Testis (tissue), 5 donors: ENCODE data around the gene TAS2R20. TPM values are rescaled to one million over a fixed set of nuclear protein-coding genes. Genes with fewer than 3 reads are reported as not detected.
"Not testable (repeated sequence)": the region's sequence is repeated elsewhere in the genome, so short reads cannot be mapped to it uniquely, and the experiment has no call there.

Experiments used
- DNase-seq: peaks from one replicate; pipeline ENCODE4 v3.0.0-alpha.2; 2019
- H3K27ac ChIP-seq, 2 donors: fragments of 200-600 bp; sonication (generic); one replicate each; pipeline ENCODE4 v1.5.1; 2019
- H3K27me3 ChIP-seq: fragments of 200-600 bp; sonication (generic); one replicate; pipeline ENCODE4 v1.5.1; 2019
- H3K36me3 ChIP-seq: fragments of 200-600 bp; sonication (generic); one replicate; pipeline ENCODE4 v1.5.1; 2017; ENCODE audit warnings: low read depth; ENCODE audit errors: missing control alignments
- H3K4me1 ChIP-seq: fragments of 200-600 bp; sonication (generic); one replicate; pipeline ENCODE4 v1.5.1; 2019
- H3K4me3 ChIP-seq, 2 donors: fragments of 200-600 bp; sonication (generic); one replicate each; pipeline ENCODE4 v1.5.1; 2017 to 2019
- H3K9me3 ChIP-seq: fragments of 200-600 bp; sonication (generic); one replicate; pipeline ENCODE4 v1.5.1; 2017
- POLR2A ChIP-seq: fragments of 450-650 bp; IDR thresholded peaks from one replicate; pipeline ENCODE4 v1.6.1; 2017; ENCODE audit warnings: antibody characterized with exemption, mild to moderate bottlenecking, moderate library complexity
- WGBS, 2 donors: methylation state at CpG; one replicate each; pipeline ENCODE4 v1.1.5; 2018; 5-methylcytosine and 5-hydroxymethylcytosine counted together
- intact Hi-C: fragments of 100-400 bp; cut with DNase I; formaldehyde crosslinking; loops from one replicate; pipeline ENCODE4 v1.15.1; 2023; ENCODE audit warnings: low total_unique reads
- long read RNA-seq, 2 donors: transcript quantifications; one replicate each; lab custom pipeline, GENCODE V29; 2026
- polyA plus RNA-seq: library from polyadenylated mRNA; stranded (reverse); fragments of 350-450 nt; fragmentation: Illumina TruSeq; extraction: RNeasy Lipid Tissue Mini Kit (QIAGEN cat#74804); gene quantifications from one replicate; pipeline ENCODE4 v1.2.3, GENCODE V29; 2014; ENCODE audit warnings: low read depth, low replicate concordance; ENCODE audit not compliant: insufficient read depth
- total RNA-seq, 2 donors: library from RNA; depleted of rRNA; stranded (reverse); fragments of >200 nt; gene quantifications; one replicate each; pipeline ENCODE4 v1.2.3, GENCODE V29; 2016
- TF ChIP-seq, protein P1 (sequence below), 3 experiments: fragments of 450-650 bp in 2 of 3; fragments of 200-600 bp in 1 of 3; sonication (generic) in 1 of 3; IDR thresholded peaks; one replicate each; pipeline ENCODE4 v1.5.1; 2016 to 2019; ENCODE audit warnings: antibody characterized with exemption in 3 of 3, mild to moderate bottlenecking in 2 of 3, moderate library complexity in 1 of 3

The TAS2R20 gene
- 1 to 10 TPM; 2.2 to 4.8 TPM for total RNA-seq
- 0.46 TPM for polyA plus RNA-seq
- long read RNA-seq, donor 1, result 0 reads
- long read RNA-seq, donor 2, result 0 reads

- intact Hi-C loops, result no loop called here
- TF ChIP-seq, protein P1, sequence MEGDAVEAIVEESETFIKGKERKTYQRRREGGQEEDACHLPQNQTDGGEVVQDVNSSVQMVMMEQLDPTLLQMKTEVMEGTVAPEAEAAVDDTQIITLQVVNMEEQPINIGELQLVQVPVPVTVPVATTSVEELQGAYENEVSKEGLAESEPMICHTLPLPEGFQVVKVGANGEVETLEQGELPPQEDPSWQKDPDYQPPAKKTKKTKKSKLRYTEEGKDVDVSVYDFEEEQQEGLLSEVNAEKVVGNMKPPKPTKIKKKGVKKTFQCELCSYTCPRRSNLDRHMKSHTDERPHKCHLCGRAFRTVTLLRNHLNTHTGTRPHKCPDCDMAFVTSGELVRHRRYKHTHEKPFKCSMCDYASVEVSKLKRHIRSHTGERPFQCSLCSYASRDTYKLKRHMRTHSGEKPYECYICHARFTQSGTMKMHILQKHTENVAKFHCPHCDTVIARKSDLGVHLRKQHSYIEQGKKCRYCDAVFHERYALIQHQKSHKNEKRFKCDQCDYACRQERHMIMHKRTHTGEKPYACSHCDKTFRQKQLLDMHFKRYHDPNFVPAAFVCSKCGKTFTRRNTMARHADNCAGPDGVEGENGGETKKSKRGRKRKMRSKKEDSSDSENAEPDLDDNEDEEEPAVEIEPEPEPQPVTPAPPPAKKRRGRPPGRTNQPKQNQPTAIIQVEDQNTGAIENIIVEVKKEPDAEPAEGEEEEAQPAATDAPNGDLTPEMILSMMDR (IDR thresholded peaks at IDR 0.05), result no peak
- TF ChIP-seq POLR2A, result no peak
- Histone ChIP-seq H3K9me3 (no peaks in the 10 kb centered on the region), H3K4me1 (no peaks in the 10 kb centered on the region), H3K27me3 (no peaks in the 10 kb centered on the region), H3K27ac (no peak within 1 kb of the TSS), H3K4me3 (no peak within 1 kb of the TSS), H3K36me3 (no peaks in the 10 kb centered on the region)
- DNase-seq, result no peak
Observed at GRCh38 chr12:10998204-10998603, at the start of gene TAS2R20. Gene TAS2R20 (minus strand): TSS chr12:10998304. CDS start chr12:10997875, 429 bp downstream.

GRCh38 chr12:11041366-11041765 lies 43.3 kb upstream of the TAS2R20 start:
- H3K27ac ChIP-seq, H3K27me3 ChIP-seq, H3K4me3 ChIP-seq, intact Hi-C loops, H3K4me1 ChIP-seq, H3K9me3 ChIP-seq, H3K36me3 ChIP-seq, DNase-seq: not testable (repeated sequence)
- WGBS, 2 donors, result 54 to 81% methylated on average over 2 of the region's 2 CpGs

DNA sequence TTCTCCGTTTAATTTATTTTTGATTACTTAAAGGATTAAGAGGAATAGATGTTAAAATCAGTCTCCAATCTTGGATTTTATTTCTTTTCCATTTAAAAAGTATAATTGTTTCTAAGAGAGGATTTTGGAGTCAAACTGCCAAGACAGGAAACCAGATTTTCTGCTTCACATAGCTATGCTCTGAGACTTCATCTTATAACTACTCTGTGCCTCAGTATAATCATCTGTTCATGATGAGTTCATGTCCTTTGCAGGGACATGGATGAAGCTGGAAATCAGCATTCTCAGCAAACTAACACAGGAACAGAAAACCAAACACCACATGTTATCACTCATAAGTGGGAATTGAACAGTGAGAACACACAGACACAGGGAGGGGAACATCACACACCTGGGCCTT lies 42.1 kb upstream of the TAS2R20 start:
- Histone ChIP-seq H3K27ac (no peak overlapping the region), H3K4me3 (no peak overlapping the region), H3K27me3 (no peaks in the 10 kb centered on the region), H3K9me3 (no peaks in the 10 kb centered on the region), H3K36me3 (no peaks in the 10 kb centered on the region), H3K4me1 (no peaks in the 10 kb centered on the region)
- no peak for DNase-seq
- TF ChIP-seq, protein P1 (IDR thresholded peaks at IDR 0.05), result no peak
- TF ChIP-seq POLR2A, result no peak
- WGBS, 2 donors, result 86% methylated on average over 1 of the region's 1 CpG
- intact Hi-C loops, result no loop called here

GRCh38 chr12:11039171-11039570 lies 41.1 kb upstream of the TAS2R20 start:
- H3K27me3 ChIP-seq, result no peaks in the 10 kb centered on the region
- intact Hi-C loops, result no loop called here
- H3K27ac ChIP-seq, result no peak overlapping the region
- 51 to 59% methylated on average over 3 of the region's 3 CpGs for WGBS, 2 donors
- TF ChIP-seq, protein P1 (IDR thresholded peaks at IDR 0.05), result no peak
- no peak for TF ChIP-seq POLR2A
- DNase-seq, result no peak
- no peaks in the 10 kb centered on the region for H3K36me3 ChIP-seq
- no peaks in the 10 kb centered on the region for H3K4me1 ChIP-seq
- no peaks in the 10 kb centered on the region for H3K9me3 ChIP-seq
- no peak overlapping the region for H3K4me3 ChIP-seq

DNA sequence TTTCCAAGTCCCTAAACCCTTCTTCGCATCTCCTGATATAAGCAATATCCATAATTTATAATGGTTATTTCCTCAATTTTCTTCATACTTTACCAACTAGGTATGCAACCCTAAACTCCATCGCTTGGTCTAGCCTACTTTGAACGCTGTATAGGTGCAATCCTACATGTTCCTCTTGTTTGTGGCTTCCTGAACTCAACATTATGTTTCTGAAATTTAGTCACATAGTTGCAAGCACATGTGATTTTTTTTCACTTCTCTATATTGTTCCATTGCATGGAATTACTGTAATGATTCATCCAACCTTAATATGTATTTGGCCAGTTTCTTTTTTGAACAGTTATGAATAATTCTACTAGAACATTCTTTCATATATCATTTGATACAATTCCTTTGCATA lies 35.9 kb upstream of the TAS2R20 start:
- H3K36me3 ChIP-seq, H3K4me3 ChIP-seq, H3K27ac ChIP-seq, H3K9me3 ChIP-seq, H3K4me1 ChIP-seq, H3K27me3 ChIP-seq, DNase-seq, intact Hi-C loops: not testable (repeated sequence)
- 95 to 100% methylated on average over 1 of the region's 3 CpGs for WGBS, 2 donors

GRCh38 chr12:11031307-11031706 lies 33.2 kb upstream of the TAS2R20 start, which contains the start of gene TAS2R31:
Gene TAS2R31 (minus strand): TSS chr12:11031407. CDS start chr12:11031335, 72 bp downstream.
- H3K36me3 ChIP-seq, result no peaks in the 10 kb centered on the region
- intact Hi-C loops, result no loop called here
- H3K4me1 ChIP-seq, result no peaks in the 10 kb centered on the region
- H3K4me3 ChIP-seq, result no peak within 1 kb of the TSS
- no peak for DNase-seq
- no peaks in the 10 kb centered on the region for H3K27me3 ChIP-seq
- H3K27ac ChIP-seq, result no peak within 1 kb of the TSS
- no peaks in the 10 kb centered on the region for H3K9me3 ChIP-seq
- WGBS, 2 donors, result 73% methylated on average over 6 of the region's 6 CpGs
- TF ChIP-seq, protein P1 (IDR thresholded peaks at IDR 0.05), result no peak
- no peak for TF ChIP-seq POLR2A
